ENCODE results near the gene MEIOB.
A peak's percentile ranks its signal among the peaks of the same experiment; 100 is the strongest.
"Not testable (repeated sequence)": the region's sequence is repeated elsewhere in the genome, so short reads cannot be mapped to it uniquely, and the experiment has no call there.

The MEIOB gene

DNA sequence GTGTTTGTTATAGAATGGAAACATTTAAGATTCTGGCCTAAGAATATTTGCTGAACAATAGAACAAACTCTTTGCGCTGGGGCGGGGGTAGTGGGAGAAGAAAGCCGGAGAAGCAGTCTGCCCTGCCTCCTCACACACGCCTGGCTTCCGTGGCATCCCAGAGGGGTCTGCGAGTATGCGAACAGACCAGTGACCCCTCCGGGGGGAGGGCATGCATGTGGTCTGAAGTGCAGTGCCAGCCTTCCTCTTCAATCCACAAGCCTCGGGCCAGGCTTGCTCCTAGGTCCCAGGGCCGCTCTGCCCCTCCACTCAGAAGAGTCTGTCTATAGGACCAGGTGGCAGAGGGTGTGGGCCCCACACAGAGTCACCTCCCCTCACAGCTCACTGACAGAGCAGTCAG is 64.3 kb downstream of the MEIOB start:
- DNase-seq: no peak

DNA sequence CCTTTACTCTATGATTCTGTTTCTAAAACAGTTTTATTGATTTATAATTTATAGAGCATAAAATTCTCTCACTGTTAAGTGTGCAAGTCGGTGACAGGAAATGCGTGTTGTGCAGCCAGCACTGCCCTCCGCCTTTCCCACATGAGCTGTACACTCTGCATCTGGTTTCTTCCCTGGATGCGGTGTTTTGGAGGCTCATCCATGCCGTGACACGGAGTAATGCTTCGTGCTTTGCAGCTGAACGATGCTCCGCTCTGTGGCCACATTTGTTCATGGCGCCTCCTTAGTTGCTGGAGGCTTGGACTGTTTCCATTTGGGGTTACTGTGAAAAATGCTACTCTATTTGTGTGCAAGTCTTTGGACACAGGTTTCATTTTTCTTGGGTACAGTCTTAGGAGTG is 71.3 kb downstream of the MEIOB start:
- DNase-seq: no peak

DNA sequence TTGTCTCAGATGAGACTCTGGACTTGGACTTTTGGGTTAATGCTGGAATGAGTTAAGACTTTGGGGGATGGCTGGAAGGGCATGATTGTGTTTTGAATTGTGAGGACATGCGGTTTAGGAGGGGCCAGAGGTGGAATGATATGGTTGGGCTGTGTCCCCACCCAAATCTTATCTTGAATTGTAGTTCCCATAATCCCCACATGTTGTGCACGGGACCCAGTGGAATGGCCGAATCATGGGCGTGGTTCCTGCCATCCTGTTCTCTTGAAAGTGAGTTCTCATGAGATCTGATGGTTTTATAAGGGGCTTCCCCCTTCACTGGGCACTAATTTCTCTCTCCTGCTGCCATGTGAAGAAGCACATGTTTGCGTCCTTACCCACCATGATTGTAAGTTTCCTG is 72.7 kb downstream of the MEIOB start:
- DNase-seq: not testable (repeated sequence)

DNA sequence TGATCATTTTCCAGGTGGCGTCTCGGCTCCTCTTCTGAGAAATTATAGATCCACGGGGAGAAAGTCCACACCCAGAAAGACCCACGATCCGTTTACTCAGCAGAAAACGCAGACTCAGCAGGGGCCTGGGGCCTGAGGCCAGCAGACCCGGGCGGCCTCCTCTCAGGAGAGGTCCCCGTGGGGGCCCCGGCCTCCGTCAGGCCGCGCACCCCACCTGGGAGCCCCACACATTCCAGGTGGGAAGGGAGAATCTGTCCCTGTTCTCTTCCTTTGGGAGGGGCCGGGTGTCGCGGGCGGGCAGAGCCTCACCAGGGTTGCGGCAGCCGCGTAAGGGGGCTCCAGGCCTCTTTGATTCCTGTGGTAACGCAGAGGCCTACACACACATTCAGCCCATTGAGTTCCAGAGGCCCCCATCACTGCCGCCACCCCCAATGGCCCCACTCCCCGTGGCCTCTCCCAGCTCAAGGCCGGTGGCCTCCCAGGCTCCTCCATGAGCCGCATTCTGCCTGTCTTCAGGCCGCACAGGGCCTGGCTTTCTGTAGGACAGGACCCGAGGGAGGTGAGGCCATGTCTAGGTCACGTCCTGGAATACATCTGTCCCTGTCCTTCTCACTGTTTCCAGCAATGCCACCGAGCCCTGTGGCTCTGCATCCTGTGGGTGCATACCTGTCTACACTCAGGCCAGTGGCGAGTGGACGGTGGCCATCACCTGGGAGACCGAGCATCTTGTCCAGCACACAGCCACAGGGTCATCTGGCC is 76.9 kb downstream of the MEIOB start:
- DNase-seq: no peak

DNA sequence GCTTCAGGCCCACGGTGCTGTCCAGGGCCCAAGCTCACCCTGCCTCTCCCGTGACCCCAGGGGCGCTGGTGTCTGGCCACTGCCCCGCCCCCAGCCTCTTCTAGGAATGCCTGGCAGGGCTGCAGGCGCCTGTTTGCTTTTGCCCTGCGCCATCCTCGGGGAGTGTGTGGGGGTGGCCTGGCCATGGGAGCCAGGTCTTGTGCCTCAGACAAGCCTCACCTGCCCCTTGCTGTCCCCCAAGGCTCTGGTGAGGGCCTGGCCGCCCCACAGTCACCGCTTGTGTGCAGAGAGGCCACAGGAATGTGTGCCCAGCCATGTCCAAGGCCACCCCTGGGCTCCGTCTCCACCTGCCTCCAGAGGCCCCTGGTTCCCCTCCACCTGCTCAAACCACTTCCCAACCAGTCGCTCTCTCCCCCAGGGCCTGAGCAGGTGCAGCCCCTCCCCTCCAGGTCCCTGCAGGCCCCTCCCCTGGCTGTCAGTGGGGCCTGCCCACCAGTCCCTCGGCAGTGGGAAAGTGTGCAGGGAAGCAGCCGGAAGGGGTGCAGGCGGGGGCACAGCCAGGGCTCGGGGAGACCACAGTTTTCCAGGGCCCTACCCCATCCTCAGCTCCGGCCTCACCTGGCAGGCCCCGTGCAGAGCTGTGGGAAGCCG is 77.6 kb downstream of the MEIOB start:
- DNase-seq: peak in 1 of 2 experiments; percentile 37

DNA sequence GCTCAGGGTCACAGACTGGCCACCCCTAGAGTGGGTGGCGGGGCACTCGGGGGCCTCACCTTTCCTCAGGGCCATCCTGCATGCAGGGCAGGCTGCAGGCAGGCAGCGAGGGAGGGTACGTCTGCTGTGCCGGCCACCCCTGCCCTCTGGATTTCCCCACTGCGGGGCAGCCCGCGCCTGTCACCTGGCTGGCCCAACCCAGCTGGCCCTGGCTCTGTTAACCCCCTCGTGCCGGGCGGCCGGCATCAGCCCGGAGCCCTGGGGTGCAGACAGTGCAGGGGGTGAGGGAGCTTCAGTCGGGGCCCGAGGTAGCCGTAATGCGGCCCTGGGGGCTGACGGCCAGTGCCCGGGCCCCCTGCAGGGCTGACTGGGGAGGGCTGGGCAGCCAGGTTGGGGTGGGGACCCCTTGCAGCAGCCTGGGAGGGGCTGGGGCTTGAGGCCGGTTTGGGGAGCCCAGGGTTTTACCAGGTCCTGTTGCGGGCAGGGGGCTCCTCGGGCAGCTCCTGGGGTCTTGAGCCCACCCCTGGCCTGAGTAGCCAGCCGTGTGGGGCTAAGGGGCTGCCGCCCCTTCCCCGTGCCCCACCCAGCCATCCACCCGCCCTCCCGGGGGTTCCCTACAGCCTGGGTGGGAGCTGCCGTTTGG is 78.3 kb downstream of the MEIOB start, which contains the start of gene IGFALS:
Gene IGFALS (minus strand): TSS at position 128 of the 643 bp plus-strand sequence. CDS start 53 bp downstream, at position 75.
- DNase-seq: no peak

DNA sequence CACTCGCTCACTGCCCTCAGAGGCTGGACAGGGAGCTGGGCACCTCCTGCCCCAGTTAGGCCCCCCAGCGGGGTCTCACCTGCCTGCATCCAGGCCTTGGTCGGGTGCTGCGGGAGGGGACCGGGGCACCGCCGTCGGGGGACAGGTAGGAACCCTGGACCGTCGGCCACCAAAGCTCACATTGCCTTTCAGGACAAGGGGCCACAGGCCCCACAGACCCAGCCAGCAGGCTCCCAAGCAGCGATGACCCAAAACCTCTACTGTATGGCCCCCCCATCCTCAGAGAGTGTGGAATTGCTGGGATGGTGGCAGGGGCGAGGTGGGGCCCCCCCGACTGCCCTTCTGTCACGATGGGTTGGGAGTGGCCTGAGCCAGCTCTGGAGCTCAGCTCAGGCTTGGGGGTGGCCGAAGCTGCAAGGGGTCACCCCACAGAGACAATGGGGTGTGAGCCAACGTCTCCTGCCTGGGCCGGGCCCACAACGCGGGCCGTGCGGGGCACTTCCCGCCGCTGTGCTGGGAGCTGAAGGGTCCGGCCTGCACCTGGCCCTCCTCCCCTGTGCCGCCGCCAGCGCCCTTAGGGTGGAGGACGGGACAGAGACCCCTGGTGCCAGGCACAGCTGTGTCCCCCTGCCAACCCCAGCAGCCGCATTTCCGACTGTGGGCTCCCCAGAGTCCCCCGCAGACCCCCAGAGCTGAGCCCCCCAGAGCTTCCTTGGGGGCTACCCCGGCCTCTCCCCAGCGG is 79.0 kb downstream of the MEIOB start:
- DNase-seq: no peak

DNA sequence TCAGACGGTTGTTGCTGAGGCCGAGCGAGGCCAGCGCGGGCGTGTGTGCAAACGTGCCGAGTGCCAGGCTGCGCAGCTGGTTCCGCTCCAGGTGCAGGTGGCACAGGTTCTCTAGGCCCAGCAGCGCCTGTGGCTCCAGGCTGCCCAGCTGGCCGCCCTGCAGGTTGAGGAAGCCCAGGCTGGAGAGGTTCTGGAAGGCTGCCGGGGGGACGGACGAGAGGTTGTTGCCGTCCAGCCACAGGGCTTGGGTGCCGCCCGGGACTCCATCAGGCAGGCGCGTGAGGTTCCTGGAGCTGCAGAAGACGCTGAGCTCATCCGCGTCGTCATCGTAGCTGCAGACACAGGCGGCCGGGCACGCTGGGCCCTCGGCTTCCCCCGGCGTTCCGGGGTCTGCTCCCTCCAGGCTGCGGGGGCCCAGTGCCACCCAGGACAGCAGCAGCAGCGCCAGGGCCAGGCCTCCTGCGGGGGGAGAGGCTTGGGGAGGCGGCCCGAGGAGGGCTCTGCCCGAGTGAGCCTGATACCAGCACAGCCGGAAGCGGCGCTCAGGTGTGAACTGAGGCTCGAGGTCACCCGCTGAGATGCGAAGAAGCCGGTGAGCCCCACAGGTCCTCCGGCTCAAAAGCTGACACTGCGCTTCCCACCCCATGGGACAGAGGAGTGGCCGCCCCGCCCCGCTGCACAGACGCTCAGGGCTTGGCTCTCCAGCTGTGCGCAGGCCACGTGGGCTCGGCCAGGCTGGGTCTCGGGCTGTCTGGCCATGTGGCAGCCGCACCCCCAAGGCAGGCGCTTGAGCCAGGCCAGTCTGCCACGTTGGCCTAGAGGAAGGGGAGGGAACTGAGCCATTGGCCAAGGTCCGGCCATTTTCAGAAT is 79.8 kb downstream of the MEIOB start:
- DNase-seq: no peak

DNA sequence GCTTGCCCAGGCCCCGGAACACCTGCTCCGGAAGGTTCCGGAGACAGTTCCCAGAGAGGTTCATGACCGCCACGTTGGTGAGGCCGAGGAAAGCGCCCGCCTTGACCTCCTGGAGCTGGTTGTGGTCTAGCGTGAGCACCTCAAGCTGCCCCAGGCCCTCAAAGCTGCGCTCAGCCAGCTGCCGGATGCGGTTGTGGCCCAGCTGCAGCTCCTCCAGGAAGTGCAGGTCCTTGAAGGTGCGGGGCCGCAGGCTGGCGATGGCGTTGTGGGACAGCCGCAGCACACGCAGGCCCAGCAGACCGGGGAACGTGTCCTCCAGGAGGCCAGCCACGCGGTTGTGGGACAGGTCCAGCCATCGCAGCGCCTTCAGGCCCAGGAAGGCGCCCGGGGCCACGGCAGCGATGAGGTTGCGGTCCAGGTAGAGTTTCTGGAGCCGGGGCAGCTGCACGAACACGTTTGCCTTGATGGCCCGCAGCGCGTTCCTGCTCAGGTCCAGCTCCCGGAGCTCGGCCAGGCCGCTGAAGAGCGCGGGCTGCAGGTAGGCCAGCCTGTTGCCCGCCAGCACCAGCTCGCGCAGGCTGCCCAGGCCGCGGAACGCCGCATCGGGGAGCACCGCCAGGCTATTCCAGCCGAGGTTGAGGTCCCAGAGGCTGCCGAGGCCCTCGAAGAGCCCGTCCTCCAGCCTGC is 80.6 kb downstream of the MEIOB start:
- no peak for DNase-seq

DNA sequence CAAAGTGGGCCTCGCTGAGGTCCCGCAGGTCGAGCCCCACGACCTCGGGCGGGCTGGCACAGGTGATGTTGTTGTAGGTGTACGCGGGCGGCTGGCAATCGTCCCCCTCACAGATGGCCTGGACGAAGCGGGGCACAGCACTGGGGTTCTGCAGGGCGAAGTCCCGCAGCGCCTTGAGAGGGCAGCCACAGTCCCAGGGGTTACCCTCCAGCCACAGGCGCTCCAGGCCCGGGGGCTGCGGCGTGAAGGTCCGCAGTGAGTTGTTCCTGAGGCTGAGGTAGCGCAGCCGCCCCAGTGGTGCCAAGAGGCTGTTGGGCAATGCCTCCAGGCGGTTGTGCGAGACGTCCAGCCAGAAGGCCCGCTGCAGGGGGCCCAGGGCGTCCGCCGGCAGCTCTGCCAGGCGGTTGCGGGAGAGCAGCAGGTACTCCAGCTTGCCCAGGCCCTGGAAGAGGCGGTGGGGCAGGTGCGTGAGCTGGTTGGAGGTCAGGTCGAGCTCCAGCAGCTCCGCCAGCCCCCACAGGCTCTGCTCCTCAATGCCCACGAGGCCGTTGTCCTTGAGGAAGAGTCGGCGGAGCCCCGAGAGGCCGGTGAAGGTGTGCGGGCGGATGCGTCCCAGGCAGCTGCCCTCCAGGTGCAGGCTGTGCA is 81.2 kb downstream of the MEIOB start:
- no peak for DNase-seq

DNA sequence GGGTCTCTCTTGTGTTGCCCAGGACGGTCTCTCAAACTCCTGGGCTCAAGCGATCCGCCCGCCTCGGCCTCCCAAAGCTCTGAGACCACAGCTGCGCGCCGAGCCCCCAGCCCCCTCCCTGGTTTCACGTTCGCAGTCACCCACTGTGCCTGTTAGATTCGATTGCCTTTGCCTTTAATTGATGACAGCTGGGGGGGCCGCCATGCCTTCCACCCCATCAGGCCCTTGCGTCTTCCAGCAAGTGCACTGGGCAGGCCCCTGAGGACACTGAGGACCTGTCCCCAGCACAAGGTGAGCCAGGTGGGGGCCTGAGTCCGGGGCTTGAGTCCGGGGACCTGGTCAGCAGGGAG is 81.7 kb downstream of the MEIOB start:
- no peak for DNase-seq

DNA sequence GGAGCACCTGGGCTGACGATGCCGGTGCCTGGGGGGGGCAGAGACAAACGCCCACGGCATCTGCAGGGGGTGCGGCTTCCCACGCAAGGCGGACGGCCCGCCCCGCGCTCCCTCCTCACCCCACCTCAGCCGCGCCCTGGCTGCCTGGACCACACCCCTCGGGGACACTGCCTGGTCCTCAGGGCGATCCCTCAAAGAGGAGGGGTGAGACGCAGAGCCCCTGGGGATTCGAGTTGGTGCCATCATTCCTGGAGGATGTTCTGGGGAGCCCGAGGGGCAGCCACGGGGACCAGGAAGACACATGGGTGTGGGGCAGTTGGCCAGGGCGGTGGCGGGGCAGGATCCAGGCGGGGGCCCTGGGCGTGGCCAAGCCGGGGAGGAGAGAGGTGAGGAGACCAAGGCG is 82.3 kb downstream of the MEIOB start:
- DNase-seq: no peak

DNA sequence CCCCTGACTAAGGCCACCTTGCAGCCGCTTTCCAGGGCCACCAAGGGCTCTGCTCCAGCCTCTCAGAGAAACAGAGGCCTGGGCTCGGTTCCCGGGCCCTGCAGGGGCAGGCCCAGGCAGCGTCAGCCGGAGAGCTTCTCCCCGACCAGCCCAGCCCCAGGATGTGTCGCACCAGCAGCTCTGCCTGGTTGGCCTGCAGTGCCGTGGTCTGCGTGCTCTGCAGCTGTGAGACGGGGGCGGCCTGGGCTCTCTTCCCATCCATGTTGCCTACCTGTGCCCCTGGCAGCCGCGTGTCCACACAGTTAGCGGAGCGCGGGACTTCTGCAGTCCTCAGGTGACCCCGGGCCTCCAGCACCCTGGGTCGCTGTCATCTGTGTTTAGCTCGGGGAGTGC is 83.3 kb downstream of the MEIOB start:
- no peak for DNase-seq

DNA sequence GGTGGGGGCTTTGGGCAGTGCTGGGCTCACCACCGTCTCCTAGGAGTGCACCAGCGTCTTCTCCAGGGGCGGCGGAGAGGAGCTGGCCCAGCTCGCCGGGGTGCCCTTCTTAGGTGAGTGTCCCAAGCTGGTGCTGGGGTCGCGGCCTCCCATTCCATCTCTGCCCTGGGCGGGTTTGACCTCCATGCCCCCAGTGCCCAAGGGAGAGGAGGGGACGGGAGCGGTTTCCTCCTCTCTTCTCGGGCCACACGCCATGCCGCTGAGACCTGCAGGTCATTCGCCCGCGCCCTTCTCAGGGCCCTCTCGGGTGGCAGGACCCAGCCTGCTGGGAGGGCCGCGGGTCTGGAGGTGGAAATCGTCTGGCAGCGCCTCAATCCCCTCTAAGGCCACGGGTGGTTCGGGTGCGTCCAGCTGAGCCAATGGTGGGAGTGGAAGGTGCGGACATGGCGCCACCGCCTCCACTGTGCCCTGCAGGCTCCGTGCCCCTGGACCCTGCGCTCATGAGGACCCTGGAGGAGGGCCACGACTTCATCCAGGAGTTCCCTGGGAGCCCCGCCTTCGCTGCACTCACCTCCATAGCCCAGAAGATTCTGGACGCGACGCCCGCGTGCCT is 83.8 kb downstream of the MEIOB start:
- DNase-seq: no peak

DNA sequence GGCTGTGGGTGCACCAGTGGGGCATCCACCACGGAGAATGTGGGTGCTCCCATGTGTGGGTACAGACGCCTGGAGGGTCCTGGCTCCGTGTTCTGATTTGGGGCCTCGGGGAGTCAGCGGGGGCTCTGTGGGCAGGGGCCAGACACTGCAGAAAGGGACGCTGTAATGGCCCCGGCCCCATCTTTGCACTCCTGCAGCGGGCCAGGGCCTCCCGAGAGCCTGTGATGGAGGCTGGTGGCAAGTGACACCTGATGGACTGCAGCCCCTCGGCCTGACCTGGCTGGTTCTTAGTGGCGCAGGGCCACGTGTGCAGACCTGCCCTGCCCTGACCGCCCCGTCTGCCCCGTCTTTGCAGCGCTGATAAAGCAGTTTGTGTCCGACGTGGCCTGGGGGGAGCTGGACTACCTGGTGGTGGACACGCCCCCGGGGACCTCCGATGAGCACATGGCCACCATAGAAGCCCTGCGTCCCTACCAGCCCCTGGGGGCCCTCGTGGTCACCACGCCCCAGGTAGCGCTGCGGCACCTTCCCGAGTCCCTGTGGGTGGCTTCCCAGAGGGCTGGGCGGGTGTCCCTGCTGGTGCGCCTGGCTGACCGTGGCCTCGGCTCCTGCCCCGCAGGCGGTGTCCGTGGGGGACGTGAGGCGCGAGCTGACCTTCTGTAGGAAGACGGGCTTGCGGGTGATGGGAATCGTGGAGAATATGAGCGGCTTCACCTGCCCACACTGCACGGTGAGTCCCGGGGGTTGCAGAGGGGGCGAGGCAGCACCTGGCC is 84.5 kb downstream of the MEIOB start:
- no peak for DNase-seq

DNA sequence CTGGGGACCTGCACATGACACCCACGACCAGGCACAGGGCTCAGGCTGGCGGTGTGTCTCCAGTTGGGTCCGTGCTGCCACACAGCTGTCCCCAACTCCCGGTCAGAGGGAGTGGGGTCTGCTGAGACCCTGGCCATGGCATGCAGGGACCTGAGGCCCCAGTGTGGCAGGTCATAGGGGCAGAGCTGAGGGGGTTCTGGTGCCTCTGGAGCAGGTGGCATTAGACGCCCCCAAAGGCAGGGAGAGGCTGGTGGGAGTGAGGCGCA is 85.0 kb downstream of the MEIOB start:
- no peak for DNase-seq

DNA sequence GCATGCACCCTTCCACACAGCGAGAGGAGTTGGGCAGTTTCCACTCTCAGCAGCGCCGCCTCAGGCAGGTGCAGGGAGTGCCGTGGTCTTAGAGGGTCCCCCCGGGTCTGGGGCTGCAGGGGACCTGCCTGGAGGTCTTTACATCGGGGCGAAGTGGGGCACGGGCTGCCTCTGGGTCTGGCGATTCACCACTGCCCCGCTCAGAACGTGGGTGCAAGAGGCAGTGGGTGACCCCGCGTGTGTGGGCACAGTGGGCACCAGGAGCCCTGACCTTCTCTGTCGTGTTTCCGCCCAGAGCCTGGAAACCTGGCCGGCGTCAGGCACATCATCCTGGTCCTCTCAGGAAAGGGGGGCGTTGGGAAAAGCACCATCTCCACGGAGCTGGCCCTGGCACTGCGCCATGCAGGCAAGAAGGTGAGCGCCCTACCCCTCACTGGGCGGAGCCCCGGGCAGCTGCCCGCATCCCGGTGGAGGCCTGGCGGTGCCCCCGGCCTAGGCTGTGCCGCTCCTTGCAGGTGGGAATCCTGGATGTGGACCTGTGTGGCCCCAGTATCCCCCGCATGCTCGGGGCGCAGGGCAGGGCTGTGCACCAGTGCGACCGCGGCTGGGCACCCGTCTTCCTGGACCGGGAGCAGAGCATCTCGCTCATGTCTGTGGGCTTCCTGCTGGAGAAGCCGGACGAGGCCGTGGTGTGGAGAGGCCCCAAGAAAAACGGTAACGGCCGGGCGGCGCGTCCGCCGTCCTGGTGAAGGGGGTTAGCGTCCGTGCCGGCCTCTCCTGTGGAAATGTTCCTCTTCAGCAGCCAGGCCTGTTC is 85.5 kb downstream of the MEIOB start:
- DNase-seq: no peak

DNA sequence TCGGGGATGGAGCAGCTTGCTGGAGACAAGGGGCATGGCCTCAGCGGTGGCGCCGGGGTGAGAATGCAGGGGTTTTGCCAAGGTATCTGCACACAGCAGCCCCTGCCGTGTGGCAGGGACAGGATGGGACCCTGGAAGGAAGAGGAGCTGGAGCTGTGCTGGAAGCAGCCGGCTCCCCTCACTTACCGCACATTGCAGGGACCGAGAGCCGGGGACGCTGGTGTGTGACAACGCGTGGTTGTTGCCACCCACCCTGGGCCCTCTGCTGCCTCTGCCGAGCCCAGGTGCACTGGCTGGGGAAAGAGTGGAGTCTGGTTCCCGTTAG is 86.2 kb downstream of the MEIOB start:
- DNase-seq: no peak

DNA sequence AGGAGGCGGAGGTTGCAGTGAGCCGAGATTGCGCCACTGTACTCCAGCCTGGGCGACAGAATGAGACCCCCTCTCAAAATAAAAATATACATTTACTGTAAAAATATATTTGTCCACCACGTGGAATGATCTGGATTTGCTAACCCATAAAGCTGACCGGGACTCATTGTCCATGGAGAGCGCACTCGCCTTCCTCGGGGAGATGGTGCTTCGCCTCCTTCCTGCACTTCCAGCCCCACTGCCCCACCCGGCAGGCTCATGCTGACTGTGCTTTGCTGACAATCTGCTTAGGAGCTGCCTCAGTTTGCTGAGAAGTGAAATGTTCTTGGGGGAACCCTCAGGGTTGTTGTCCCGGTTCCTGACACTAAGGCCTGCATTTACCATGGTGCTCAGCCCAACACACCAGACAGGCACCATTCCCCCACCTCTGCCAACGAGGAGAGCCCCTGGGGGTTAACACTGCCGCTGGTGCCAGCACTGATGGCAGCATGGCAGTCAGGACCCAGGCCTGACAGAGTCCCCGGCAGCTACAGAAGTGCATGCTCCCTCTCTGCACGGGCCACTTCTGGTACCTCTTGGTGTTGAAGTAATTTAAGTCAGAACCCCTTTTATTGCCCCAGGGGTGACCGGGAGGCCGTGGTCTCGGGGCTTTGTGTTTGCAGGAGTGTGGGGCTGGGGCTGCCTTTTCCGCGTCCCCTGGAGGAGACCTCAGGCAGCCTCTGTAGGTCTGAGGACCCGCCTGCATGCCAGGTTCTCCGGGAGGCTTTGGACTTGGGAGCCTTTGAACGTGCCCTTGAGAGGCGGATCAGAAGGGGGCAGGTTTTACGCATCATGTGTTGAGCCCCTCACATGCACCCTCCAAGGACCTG is 86.8 kb downstream of the MEIOB start:
- no peak for DNase-seq
